Measurements from ENCODE around the gene OPCML.

OPCML gene

GRCh38 chr11:132559331-132560036 lies 972.8 kb downstream of the OPCML start:
- no peak for DNase-seq (ENCODE audit: low spot score)

GRCh38 chr11:132556316-132556715 lies 976.0 kb downstream of the OPCML start:
- DNase-seq (ENCODE audit: low spot score) = no peak

- no peak for DNase-seq (ENCODE audit: low spot score)
These were observed 976.7 kb downstream of the OPCML start for GRCh38 chr11:132555617-132556016.

- DNase-seq (ENCODE audit: low spot score) = no peak
These were observed 981.3 kb downstream of the OPCML start for GRCh38 chr11:132551016-132551415.

- DNase-seq (ENCODE audit: low spot score) = no peak
These were observed 982.7 kb downstream of the OPCML start for GRCh38 chr11:132549561-132549960.

- DNase-seq (ENCODE audit: low spot score) = no peak
These were observed 983.3 kb downstream of the OPCML start for GRCh38 chr11:132549001-132549400.

GRCh38 chr11:132544007-132544406 lies 988.3 kb downstream of the OPCML start:
- DNase-seq (ENCODE audit: low spot score) = no peak

- DNase-seq (ENCODE audit: low spot score) = no peak
These were observed 990.5 kb downstream of the OPCML start for GRCh38 chr11:132541794-132542193.

GRCh38 chr11:132540581-132540980 lies 991.7 kb downstream of the OPCML start:
- no peak for DNase-seq (ENCODE audit: low spot score)

GRCh38 chr11:132539590-132540368 lies 992.5 kb downstream of the OPCML start:
- no peak for DNase-seq (ENCODE audit: low spot score)

GRCh38 chr11:132538642-132539041 lies 993.7 kb downstream of the OPCML start:
- no peak for DNase-seq (ENCODE audit: low spot score)

GRCh38 chr11:132535830-132536229 lies 996.5 kb downstream of the OPCML start:
- no peak for DNase-seq (ENCODE audit: low spot score)

GRCh38 chr11:132531921-132532320 lies 1000.4 kb downstream of the OPCML start:
- DNase-seq (ENCODE audit: low spot score) = no peak

GRCh38 chr11:132528181-132528580 lies 1004.1 kb downstream of the OPCML start:
- no peak for DNase-seq (ENCODE audit: low spot score)

GRCh38 chr11:132523929-132524328 lies 1008.4 kb downstream of the OPCML start:
- no peak for DNase-seq (ENCODE audit: low spot score)

GRCh38 chr11:132520199-132520598 lies 1012.1 kb downstream of the OPCML start:
- no peak for DNase-seq (ENCODE audit: low spot score)

- DNase-seq (ENCODE audit: low spot score) = no peak
These were observed 1013.0 kb downstream of the OPCML start for GRCh38 chr11:132519241-132519815.

- DNase-seq (ENCODE audit: low spot score) = no peak
These were observed 1027.7 kb downstream of the OPCML start for GRCh38 chr11:132504501-132505041.

GRCh38 chr11:132501356-132501755 lies 1030.9 kb downstream of the OPCML start:
- no peak for DNase-seq (ENCODE audit: low spot score)

- DNase-seq (ENCODE audit: low spot score) = no peak
These were observed 1032.6 kb downstream of the OPCML start for GRCh38 chr11:132499661-132500060.

GRCh38 chr11:132496341-132496740 lies 1036.0 kb downstream of the OPCML start:
- no peak for DNase-seq (ENCODE audit: low spot score)

- DNase-seq (ENCODE audit: low spot score) = no peak
These were observed 1038.5 kb downstream of the OPCML start for GRCh38 chr11:132493801-132494200.

GRCh38 chr11:132490978-132491377 lies 1041.3 kb downstream of the OPCML start:
- peak; percentile 5 for DNase-seq (ENCODE audit: low spot score)

Data from AG08396 (cell line).